ENCODE measurements around the gene CAMK2B.
"Not testable (repeated sequence)": the region's sequence is repeated elsewhere in the genome, so short reads cannot be mapped to it uniquely, and the experiment has no call there.

Gene CAMK2B

GRCh38 chr7:44213206-44213876 is 112.1 kb downstream of the CAMK2B start:
- DNase-seq, result no peak

DNA sequence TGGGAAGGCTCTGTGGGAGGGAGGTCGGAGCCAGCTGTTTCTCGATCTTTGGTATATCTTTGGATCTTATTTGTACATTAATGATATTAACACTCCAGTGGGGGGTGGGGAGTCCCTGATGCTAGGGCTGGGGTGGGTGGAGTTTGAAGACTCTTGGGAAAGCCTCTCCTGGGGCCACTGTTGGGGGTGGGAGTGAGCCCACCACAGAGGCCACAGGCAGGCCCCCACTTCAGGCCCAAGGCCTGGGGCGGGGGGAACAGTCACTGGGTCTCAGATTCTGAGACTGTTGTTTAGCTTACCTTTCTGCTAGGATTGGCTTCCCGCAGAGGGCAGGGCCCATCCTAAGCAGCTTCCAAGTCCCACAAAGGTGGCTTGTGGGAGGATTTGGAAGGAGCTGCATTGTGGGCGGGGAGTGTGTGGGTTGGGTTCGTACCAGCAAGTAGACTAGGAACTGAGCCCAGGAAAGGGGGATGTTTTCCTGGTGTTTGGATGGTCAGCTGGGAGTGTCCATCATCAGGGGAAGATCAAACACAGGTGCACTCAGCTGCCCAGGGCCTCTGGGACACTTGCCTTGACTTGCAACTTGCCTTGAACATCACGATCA is 112.7 kb downstream of the CAMK2B start:
- no peak for DNase-seq

GRCh38 chr7:44212018-44212417 is 113.4 kb downstream of the CAMK2B start:
- DNase-seq, result no peak

DNA sequence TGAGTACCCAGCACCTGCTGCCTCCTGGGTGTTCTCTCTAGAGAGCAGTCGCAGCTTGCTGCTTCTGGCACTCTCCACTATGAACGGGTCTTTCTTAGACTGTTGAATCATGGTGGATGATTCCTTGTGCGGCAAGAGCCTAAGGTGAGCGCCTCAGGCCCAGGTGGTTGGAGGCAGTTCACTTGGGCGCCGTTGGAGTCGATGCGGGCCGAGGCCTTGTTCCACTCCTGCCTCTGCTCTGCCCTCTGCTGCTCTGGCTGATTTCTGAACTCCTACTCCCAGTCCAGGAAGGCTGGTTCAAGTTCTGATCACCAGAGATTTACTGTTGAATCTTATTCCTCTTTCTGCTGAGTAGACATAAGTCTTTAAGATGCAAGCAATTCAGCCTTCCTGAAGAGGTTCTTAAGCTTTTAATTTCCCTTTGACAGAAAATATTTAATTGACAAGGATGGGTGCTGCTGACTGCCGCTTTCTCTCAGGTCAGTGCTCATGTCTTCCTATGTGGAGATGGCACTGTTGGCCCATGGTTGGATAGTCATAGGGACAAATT is 114.2 kb downstream of the CAMK2B start:
- no peak for DNase-seq

GRCh38 chr7:44210107-44210506 is 115.3 kb downstream of the CAMK2B start:
- DNase-seq, result no peak

DNA sequence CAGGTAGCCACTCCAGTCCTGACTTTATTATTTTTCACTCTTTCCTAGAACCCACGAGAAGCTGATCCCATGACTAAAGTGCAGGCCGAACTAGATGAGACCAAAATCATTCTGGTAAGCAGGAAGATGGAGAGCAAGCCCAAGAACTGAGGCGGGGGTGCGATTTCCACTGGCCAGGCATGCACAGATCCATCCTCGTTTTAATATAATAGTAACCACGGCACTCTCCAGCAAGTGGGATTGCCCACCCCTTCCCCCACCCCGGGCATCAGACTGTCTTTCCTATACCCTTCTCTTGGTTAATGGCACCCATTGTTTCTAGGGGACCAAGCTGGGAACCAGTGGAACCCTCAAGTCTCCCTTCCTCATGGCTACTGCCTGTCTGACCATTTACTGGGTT is 117.3 kb downstream of the CAMK2B start:
- no peak for DNase-seq

GRCh38 chr7:44206008-44206407 is 119.4 kb downstream of the CAMK2B start:
- no peak for DNase-seq

DNA sequence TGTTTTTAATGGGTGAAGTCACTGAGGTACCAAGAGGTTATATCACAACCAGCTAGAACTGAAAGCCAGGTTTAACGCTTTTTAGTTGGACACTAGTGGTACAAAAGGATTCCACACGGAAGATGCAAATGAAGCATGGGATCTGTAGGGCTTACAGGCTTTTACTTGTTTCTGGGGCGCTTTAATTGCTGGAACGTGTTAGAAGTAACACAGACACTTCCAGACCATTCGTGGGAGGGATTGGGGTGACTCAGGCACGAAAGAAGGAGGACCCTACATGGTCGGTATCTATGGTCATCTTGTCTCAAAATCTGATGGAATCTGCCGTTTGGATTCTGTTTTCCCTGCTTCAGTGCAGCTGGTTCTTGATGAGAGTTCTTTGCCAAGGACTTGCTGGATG is 123.6 kb downstream of the CAMK2B start:
- no peak for DNase-seq

DNA sequence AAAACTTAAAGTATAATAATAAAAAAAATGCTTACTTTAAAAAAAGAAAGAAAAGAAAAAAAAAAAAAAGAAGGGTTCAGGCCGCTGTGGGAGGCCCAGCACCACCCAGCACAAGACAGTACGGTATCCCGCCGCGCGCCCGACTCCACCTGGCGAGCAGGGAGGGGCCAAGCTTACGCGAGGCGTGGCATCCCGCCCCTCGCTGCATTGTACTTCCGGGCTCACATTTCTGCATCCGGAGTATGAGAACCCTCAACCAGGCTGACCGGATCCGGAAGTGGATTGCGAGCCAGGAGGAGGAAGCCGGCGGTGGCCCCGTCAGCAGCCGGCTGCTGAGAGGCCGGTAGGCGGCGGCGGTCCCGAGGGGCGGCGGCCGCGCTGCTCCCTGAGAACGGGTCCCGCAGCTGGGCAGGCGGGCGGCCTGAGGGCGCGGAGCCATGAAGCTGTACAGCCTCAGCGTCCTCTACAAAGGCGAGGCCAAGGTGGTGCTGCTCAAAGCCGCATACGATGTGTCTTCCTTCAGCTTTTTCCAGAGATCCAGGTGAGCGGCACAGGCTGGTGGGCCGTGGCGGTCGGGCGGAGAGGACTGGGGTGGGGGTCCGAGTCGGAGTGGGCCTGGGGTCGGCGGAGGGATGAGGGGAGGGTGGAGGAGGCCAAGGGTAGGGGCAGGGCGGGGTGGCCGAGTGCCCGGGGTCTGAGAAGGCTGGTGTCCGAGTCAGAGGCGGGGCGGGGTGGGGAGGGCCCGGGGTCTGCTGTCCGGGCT is 124.5 kb downstream of the CAMK2B start, which contains the start of gene YKT6:
Gene YKT6 (plus strand): TSS at position 280 of the 763 bp plus-strand sequence. CDS start 158 bp downstream, at position 438.
- DNase-seq, result peak; percentile 97

- not testable (repeated sequence) for DNase-seq
Measured at GRCh38 chr7:44200163-44200562, 125.2 kb downstream of the CAMK2B start.

- no peak for DNase-seq
Measured at GRCh38 chr7:44197474-44197873, 127.9 kb downstream of the CAMK2B start.

DNA sequence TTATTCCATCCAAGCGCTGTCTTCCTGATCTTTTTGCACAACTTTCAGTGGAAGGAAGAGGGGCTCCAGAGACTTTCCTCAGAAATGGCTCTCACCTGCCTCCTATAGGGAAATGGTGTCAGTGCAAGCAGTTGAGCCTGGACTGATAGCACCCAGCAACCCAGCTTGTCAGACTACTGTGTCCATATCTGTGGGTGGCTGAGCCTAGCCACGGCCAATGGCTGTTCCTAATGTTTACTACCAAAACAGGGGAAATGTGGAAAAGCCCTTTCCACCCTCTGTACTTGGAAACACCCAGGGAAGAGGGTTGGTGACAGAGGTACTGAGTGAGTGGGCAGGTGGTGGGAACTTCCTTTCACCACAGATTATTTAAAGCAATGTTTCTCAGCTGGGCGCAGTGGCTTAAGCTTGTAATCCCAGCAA is 128.9 kb downstream of the CAMK2B start:
- DNase-seq, result peak; percentile 57

GRCh38 chr7:44195889-44196288 is 129.5 kb downstream of the CAMK2B start:
- no peak for DNase-seq

- no peak for DNase-seq
Measured at GRCh38 chr7:44194562-44195145, 130.7 kb downstream of the CAMK2B start.

DNA sequence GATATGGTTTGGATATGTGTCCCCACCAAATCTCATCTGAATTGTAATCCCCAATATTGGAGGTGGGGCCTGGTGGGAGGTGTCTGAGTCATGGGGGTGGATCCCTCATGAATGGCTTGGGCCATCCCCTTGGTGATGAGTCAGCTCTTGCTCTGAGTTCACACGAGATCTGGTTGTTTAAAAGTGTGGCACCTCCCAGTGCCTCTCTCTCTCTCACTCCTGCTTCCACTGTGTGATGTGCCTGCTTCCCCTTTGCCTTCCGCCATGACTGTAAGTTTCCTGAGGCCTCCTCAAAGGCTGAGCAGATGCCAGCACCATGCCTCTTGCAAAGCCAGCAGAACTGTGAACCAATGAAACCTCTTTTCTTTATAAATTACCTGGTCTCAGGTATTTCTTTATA is 131.3 kb downstream of the CAMK2B start:
- no peak for DNase-seq

DNA sequence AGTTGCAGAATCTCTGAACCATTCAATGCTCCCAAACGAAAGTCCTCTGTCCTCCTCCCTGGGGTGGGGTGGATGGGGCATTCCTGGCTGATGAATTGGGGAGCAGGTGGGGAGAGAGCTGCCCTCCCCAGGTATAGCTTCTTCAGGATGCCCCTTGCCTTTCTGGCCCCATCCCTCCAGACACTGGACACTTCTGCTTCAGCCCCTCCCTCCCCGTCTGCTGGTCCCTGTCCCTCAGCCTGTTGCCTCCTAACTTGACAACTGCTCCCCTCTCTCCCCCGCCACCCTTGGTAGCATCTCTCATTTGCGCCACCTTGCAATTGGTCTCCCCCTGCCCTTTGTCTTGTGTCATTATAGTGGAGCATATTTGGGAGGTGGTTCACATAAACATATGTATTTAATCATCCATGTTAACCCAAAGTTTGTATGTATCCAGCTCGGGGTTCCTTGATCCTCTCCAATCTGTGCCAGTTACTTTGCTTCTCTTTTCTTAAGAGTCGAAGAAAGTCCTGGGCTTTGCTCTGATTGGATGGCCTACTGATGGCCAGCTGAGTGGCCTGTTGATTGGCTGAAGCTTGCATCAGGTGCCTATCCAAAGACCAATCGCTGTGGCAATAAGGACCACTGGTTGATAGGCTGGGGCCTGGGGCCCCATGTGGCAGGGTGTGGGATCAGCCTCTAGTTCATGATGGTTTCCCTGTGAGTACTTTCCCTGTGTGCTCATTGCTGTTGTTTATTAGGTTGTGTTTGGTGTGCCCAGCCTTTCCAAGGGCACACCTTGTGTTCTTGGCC is 132.2 kb downstream of the CAMK2B start:
- DNase-seq, result no peak

DNA sequence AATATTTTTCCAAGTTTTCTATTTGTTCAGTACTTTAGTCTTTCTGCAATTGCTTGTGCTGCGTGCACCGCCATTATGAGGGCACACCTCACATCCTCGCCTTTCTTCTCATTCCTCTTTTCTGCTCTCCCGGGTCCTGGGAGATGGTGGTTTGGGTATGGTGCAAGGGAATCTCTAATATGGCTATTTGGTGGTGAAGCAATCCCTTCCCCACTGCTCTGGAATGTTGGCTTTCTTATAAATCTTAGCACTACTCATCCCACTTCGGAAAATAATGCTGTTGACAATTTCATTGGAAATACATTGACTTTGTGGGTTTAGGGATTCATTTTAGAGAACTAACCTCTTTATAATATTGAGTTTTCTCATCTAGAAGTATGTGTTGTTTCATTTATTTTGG is 134.2 kb downstream of the CAMK2B start:
- no peak for DNase-seq

DNA sequence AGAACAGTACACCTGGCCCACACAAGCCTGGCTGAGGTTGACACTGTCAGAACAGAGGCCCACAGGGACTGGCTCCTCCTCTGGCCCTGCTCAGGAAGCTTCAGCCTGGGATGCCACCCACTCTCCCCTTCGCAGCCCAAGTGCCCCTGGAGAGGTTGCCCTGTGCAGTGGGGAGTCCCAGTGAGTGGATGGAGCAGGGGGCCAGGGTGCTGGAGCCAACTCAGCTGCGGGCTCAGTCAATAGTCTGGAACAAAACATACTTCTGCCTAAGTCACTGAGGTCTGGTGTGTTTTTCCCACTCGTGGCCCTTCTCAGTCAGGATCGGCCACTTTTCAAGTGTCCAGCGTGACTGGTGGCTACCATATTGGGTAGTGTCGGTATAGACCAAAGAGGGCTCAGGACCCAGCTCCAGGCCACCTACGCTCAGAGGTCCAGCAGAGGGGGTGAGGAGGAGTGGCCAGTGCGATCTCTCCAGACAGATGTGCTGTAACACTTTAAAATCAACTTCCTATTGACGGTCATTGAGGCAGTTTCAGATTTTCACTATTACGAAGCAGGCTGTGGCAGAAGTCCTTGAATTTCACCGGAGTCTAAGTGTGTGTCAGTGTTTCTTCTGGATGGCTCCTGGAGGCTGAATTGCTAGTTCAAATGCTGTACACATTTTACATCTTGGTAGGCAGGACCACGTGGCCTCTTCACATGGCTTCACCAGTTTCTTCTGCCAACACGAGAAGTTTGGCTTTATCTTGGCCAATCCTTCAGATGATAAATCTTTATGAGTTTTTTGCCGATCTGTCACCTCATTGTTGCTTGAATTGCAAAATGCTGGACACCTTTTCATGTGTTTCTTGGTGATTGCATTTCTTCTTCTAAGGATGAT is 135.2 kb downstream of the CAMK2B start:
- DNase-seq, result no peak

GRCh38 chr7:44189286-44189992 is 136.0 kb downstream of the CAMK2B start, which contains the start of gene GCK:
GCK (minus strand) TSS chr7:44189439; CDS start chr7:44188953, 486 bp downstream.
- DNase-seq, result no peak

DNA sequence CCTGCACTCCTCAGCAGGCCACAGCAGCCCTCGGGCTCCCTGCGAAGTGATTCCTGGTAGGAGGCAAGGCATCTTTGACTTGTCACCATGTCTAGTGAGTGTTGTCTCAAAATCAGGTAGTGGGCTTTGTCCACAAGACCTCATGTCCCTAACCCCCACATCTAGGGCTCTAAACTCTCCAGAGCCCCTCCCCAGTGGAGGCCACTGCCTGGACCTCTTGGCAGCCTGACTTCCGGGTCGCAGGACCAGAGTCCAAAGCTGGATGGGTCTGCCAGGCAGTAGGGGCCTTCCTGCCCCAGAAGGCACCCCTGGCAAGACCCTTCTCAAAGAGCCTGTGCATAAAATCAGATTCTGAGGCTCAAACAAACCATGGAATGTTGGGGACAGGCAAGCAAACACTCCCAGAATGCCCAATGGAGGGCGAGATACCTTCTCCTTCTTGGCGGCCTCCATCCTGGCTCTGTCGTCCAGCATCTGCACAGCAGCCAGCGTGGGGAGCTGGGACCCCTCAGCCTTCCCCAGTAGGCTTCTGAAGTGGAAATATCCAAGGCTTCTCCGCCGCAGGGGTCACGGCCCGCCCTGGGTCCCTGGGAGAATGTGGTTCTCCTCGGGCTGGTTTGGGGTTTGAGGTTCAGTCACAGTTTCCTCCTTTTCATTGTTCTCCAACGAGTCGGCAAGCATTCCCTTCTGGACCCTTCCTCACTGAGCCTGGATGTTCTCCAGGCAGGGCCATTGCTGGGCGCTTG is 136.7 kb downstream of the CAMK2B start:
- DNase-seq, result no peak

Measured in femur (tissue), 1 donor.